Neural progenitor cell (in vitro differentiated cells): ENCODE data around the gene TRIOBP. TPM values are rescaled to one million over a fixed set of nuclear protein-coding genes. Genes with fewer than 3 reads are reported as not detected.

Experiments used
- DNase-seq: peaks from one replicate; pipeline ENCODE4 v3.0.0-alpha.2; 2016; ENCODE audit warnings: low spot score
- H2AFZ ChIP-seq: fragments of 200-600 bp; sonication (generic); replicated peaks from 2 replicates; pipeline ENCODE4 v1.6.1; 2016; ENCODE audit warnings: antibody characterized with exemption
- H3F3A ChIP-seq: fragments of 200-600 bp; sonication (generic); 2 replicates; pipeline ENCODE4 v1.6.1; 2016; ENCODE audit warnings: antibody characterized with exemption, low read depth
- H3K27ac ChIP-seq: fragments of 200-600 bp; sonication (generic); 2 replicates; pipeline ENCODE4 v1.5.1; 2016; ENCODE audit warnings: mild to moderate bottlenecking
- H3K27me3 ChIP-seq: fragments of 200-600 bp; sonication (generic); 2 replicates; pipeline ENCODE4 v1.6.1; 2016; ENCODE audit warnings: mild to moderate bottlenecking, moderate library complexity
- H3K36me3 ChIP-seq: fragments of 200-600 bp; sonication (generic); 2 replicates; pipeline ENCODE4 v1.5.1; 2016
- H3K4me1 ChIP-seq: fragments of 200-600 bp; sonication (generic); 2 replicates; pipeline ENCODE4 v1.6.1; 2016; ENCODE audit warnings: mixed run types
- H3K4me2 ChIP-seq: fragments of 200-600 bp; sonication (generic); 2 replicates; pipeline ENCODE4 v1.6.1; 2016
- H3K4me3 ChIP-seq: fragments of 200-600 bp; sonication (generic); 2 replicates; pipeline ENCODE4 v1.5.1; 2016
- H3K79me2 ChIP-seq: fragments of 200-600 bp; sonication (generic); 2 replicates; pipeline ENCODE4 v1.6.1; 2016; ENCODE audit warnings: low read depth
- H3K9ac ChIP-seq: fragments of 200-600 bp; sonication (generic); 2 replicates; pipeline ENCODE4 v1.6.1; 2016
- H3K9me3 ChIP-seq: fragments of 200-600 bp; sonication (generic); 2 replicates; pipeline ENCODE4 v1.5.1; 2016; ENCODE audit warnings: low read depth
- H4K20me1 ChIP-seq: fragments of 200-600 bp; sonication (generic); 2 replicates; pipeline ENCODE4 v1.6.1; 2016; ENCODE audit warnings: low read depth
- H3K27ac Mint-ChIP-seq: 3 replicates; pipeline ENCODE4 v1.8.0; 2021; ENCODE audit warnings: mixed read lengths
- H3K27me3 Mint-ChIP-seq: 2 replicates; pipeline ENCODE4 v1.8.0; 2022; ENCODE audit warnings: low read depth, mild to moderate bottlenecking, inconsistent platforms, moderate library complexity, mixed read lengths; ENCODE audit not compliant: insufficient read depth
- H3K36me3 Mint-ChIP-seq: 3 replicates; pipeline ENCODE4 v1.8.0; 2021; ENCODE audit warnings: mixed read lengths
- H3K4me1 Mint-ChIP-seq: 3 replicates; pipeline ENCODE4 v1.8.0; 2021; ENCODE audit warnings: mixed read lengths
- H3K4me3 Mint-ChIP-seq: 3 replicates; pipeline ENCODE4 v1.8.0; 2021; ENCODE audit warnings: mild to moderate bottlenecking, moderate library complexity, mixed read lengths
- H3K9me3 Mint-ChIP-seq: 3 replicates; pipeline ENCODE4 v1.8.0; 2020; ENCODE audit warnings: mixed read lengths
- EZH2 ChIP-seq: fragments of 200-600 bp; sonication (generic); IDR thresholded peaks from 2 replicates; pipeline ENCODE4 v1.6.1; 2017; ENCODE audit warnings: antibody characterized with exemption, mild to moderate bottlenecking, moderate library complexity
- EZH2phosphoT487 ChIP-seq: fragments of 200-600 bp; sonication (generic); IDR thresholded peaks from 2 replicates; pipeline ENCODE4 v1.6.1; 2017; ENCODE audit warnings: antibody characterized with exemption
- total RNA-seq: library from RNA; depleted of rRNA; stranded (reverse); fragments of >200 nt; gene quantifications from 2 replicates; pipeline ENCODE4 v1.2.3, GENCODE V29; 2015; ENCODE audit warnings: low replicate concordance
- TF ChIP-seq, protein P1 (sequence below): fragments of 200-600 bp; sonication (generic); IDR thresholded peaks from 2 replicates; pipeline ENCODE4 v1.5.1; 2017; ENCODE audit warnings: antibody characterized with exemption, mild to moderate bottlenecking

TRIOBP gene
- total RNA-seq, 1 donor from 2014 or later, result 25.2 TPM

DNA sequence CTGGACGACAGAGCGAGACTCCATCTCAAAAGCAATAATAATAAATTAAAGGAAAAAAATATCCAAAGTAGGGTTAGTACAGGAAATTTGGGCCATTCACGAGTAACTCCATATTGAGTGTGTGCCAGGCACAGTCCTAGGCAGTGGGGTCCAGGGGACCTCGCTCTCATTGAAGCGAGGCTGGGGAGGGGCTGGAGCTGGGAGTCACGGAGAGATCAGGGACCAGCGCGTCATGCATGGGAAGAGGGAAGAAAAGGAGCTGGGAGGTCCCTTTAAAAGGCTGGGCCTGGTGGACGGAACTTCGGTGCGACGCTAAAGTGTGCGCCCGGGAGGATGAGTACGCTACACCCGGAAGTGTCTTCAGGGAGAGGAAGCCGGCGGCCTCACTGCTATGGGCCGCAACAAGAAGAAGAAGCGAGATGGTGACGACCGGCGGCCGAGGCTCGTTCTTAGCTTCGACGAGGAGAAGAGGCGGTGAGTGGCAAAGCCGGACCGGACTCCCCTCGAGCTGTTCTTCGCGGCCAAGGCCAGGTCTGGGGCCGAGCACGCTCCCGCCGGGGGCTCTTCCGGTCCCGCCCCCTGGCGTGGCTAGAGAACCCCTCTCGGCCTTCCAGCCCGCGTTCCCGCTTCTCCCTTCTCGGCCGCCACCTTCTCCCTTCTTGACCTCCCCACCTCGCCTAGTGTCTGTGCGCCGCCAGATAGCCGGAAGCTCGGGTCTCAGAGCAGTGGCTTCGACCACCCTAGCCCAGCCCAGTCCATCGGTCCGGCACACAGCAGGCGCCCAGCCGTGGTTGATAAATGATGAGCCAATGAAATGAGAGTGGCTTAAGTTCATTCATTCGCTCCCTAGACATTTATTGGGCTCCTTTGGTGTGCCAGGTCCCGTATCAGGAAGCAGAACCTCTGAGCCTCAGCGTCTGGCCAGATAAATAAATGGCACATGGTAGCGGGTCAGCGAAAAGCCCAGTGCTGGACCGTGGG, 10.6 kb upstream of the TRIOBP start, which contains the start of gene NOL12:
TSS of gene NOL12 (plus strand) at position 342 of the 981 bp plus-strand sequence. CDS start at position 392, 50 bp downstream.
- Histone ChIP-seq H3K36me3 (no peaks in the 10 kb centered on the region), H3K9ac (peak within 1 kb of the TSS; percentile 92), H3K79me2 (peaks cover 12% of the 10 kb centered on the region), H3K4me3 (peak within 1 kb of the TSS; percentile 82), H3K4me2 (peak within 1 kb of the TSS; percentile 97), H3K4me1 (no peaks in the 10 kb centered on the region), H4K20me1 (no peaks in the 10 kb centered on the region), H3K9me3 (no peaks in the 10 kb centered on the region), H3F3A (no peaks in the 10 kb centered on the region), H3K27me3 (no peaks in the 10 kb centered on the region), H2AFZ (peak within 1 kb of the TSS; percentile 99), H3K27ac (no peak within 1 kb of the TSS)
- Mint-ChIP-seq H3K4me1 (peaks cover 14% of the 10 kb centered on the region), H3K36me3 (peaks cover 2% of the 10 kb centered on the region), H3K27ac (peak within 1 kb of the TSS; percentile 100), H3K27me3 (no peaks in the 10 kb centered on the region), H3K9me3 (no peaks in the 10 kb centered on the region), H3K4me3 (peak within 1 kb of the TSS; percentile 97)
- TF ChIP-seq, protein P1, sequence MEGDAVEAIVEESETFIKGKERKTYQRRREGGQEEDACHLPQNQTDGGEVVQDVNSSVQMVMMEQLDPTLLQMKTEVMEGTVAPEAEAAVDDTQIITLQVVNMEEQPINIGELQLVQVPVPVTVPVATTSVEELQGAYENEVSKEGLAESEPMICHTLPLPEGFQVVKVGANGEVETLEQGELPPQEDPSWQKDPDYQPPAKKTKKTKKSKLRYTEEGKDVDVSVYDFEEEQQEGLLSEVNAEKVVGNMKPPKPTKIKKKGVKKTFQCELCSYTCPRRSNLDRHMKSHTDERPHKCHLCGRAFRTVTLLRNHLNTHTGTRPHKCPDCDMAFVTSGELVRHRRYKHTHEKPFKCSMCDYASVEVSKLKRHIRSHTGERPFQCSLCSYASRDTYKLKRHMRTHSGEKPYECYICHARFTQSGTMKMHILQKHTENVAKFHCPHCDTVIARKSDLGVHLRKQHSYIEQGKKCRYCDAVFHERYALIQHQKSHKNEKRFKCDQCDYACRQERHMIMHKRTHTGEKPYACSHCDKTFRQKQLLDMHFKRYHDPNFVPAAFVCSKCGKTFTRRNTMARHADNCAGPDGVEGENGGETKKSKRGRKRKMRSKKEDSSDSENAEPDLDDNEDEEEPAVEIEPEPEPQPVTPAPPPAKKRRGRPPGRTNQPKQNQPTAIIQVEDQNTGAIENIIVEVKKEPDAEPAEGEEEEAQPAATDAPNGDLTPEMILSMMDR, result no peak
- TF ChIP-seq EZH2phosphoT487 (no peak), EZH2 (no peak)
- DNase-seq, result peak; percentile 91

DNA sequence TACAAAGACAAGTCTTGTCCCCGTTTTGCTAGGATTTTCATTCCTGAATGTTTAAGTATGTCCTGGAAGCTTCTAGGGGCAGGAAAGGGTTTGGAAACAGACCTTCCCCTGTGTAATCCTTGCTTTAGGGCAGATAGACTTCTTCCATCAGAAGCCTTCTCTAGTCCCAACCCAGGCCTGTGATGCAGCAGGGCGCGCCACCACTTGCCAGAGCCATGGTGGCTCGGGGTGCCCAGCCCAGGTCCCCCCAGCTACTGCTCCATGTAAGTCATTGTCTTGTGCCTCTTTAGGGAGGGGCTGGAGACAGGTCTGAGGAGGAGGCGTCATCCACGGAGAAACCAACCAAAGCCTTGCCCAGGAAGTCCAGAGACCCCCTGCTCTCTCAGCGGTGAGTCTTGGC, 6.4 kb upstream of the TRIOBP start:
- DNase-seq, result no peak
- H3K4me2 ChIP-seq, result no peak overlapping the region
- H3K79me2 ChIP-seq, result peaks cover 12% of the 10 kb centered on the region
- Mint-ChIP-seq H3K4me3 (no peak overlapping the region), H3K27me3 (peaks cover 3% of the 10 kb centered on the region), H3K36me3 (peaks cover 8% of the 10 kb centered on the region), H3K4me1 (peaks cover 12% of the 10 kb centered on the region), H3K9me3 (no peaks in the 10 kb centered on the region), H3K27ac (no peak overlapping the region)
- no peak overlapping the region for H2AFZ ChIP-seq
- no peak overlapping the region for H3K27ac ChIP-seq
- no peaks in the 10 kb centered on the region for H4K20me1 ChIP-seq
- TF ChIP-seq EZH2 (no peak), EZH2phosphoT487 (no peak)
- H3K9me3 ChIP-seq, result no peaks in the 10 kb centered on the region
- H3K4me1 ChIP-seq, result no peaks in the 10 kb centered on the region
- H3F3A ChIP-seq, result peaks cover 2% of the 10 kb centered on the region
- no peaks in the 10 kb centered on the region for H3K36me3 ChIP-seq
- no peaks in the 10 kb centered on the region for H3K27me3 ChIP-seq
- H3K9ac ChIP-seq, result no peak overlapping the region
- no peak overlapping the region for H3K4me3 ChIP-seq

DNA sequence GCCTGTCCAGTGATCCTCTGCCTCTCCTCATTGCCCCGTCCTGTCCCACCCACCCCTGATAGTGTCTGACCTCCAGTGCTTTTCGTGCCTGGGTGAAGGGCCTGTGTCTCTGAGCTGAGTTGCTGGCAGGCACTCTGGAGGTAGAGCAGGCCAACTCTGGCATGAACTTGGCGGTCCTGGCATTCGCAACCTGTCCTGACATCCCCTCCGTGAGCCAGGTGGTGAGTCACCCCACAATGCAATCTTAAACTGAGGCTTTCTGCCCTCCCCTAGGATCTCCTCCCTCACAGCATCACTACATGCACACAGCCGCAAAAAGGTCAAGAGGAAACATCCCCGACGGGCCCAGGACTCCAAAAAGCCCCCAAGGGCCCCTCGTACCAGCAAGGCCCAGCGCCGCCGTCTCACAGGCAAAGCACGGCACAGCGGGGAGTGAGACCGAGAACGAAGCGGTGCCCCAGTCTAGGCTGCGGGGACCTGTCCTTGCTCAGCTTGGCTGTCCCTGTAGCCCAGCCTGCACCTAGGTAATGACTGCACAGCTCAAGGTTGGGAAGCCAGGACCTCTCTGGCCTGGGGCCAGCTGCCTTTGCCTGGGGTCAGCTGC, 5.8 kb upstream of the TRIOBP start:
- Histone ChIP-seq H3K4me3 (no peak overlapping the region), H3K27ac (no peak overlapping the region), H3K4me2 (no peak overlapping the region), H3F3A (peaks cover 8% of the 10 kb centered on the region), H3K27me3 (no peaks in the 10 kb centered on the region), H4K20me1 (no peaks in the 10 kb centered on the region), H3K9me3 (no peaks in the 10 kb centered on the region), H3K9ac (no peak overlapping the region), H3K36me3 (no peaks in the 10 kb centered on the region), H2AFZ (no peak overlapping the region), H3K4me1 (no peaks in the 10 kb centered on the region), H3K79me2 (peaks cover 12% of the 10 kb centered on the region)
- no peak for DNase-seq
- TF ChIP-seq, protein P1, result no peak
- TF ChIP-seq EZH2, result no peak
- TF ChIP-seq EZH2phosphoT487, result no peak
- Mint-ChIP-seq H3K4me3 (peak overlapping the region; percentile 24), H3K4me1 (peaks cover 15% of the 10 kb centered on the region), H3K9me3 (no peaks in the 10 kb centered on the region), H3K36me3 (peaks cover 8% of the 10 kb centered on the region), H3K27me3 (peaks cover 3% of the 10 kb centered on the region), H3K27ac (no peak overlapping the region)
